CD4-positive, CD25-positive, alpha-beta regulatory T cell (primary cell): ENCODE data around the gene TANGO6. TPM values are rescaled to one million over a fixed set of nuclear protein-coding genes. Genes with fewer than 3 reads are reported as not detected.

ENCODE experiments used
- ATAC-seq, 2 donors: fragments of 150-1000 bp; cut with Tn5 transposase; one replicate each; pipeline ENCODE4 v1.10.0; 2021; ENCODE audit warnings: low read depth in 2 of 2, moderate number of reproducible peaks in 2 of 2, moderate library complexity in 1 of 2
- DNase-seq, 3 donors: peaks; one replicate each; pipeline versions ENCODE4 v3.0.0 to v3.0.0-alpha.2; 2012 to 2022; ENCODE audit warnings: mixed read lengths in 1 of 3
- H3K27ac ChIP-seq: one replicate; pipeline ENCODE4 v1.7.0; 2013; ENCODE audit warnings: mild to moderate bottlenecking, low read length; ENCODE audit not compliant: insufficient read depth, poor library complexity, severe bottlenecking
- H3K27me3 ChIP-seq: one replicate; pipeline ENCODE4 v1.7.0; 2013; ENCODE audit warnings: low read length; ENCODE audit not compliant: control insufficient read depth, insufficient read depth
- H3K36me3 ChIP-seq: one replicate; pipeline ENCODE4 v1.7.0; 2013; ENCODE audit warnings: mild to moderate bottlenecking, low read length, moderate library complexity; ENCODE audit not compliant: control insufficient read depth, insufficient read depth
- H3K4me1 ChIP-seq: 2 replicates; pipeline ENCODE4 v1.7.0; 2013; ENCODE audit warnings: mild to moderate bottlenecking, low read length; ENCODE audit not compliant: insufficient read depth, control insufficient read depth, poor library complexity, severe bottlenecking
- H3K4me3 ChIP-seq: one replicate; pipeline ENCODE4 v1.7.0; 2013; ENCODE audit warnings: low read depth, mild to moderate bottlenecking, low read length, moderate library complexity
- H3K9me3 ChIP-seq, 2 experiments: 1 replicate in 1 of 2; 2 replicates in 1 of 2; pipeline ENCODE4 v1.7.0; 2013; ENCODE audit warnings: low read length in 2 of 2, mild to moderate bottlenecking in 1 of 2, moderate library complexity in 1 of 2; ENCODE audit not compliant: control insufficient read depth in 2 of 2
- H3K27ac Mint-ChIP-seq, 3 donors: one replicate each; pipeline ENCODE4 v1.8.0; 2020 to 2022; ENCODE audit warnings: mild to moderate bottlenecking in 3 of 3, mixed read lengths in 3 of 3, moderate library complexity in 2 of 3
- H3K27me3 Mint-ChIP-seq: one replicate; pipeline ENCODE4 v1.8.0; 2022; ENCODE audit warnings: mild to moderate bottlenecking, mixed read lengths
- H3K36me3 Mint-ChIP-seq: one replicate; pipeline ENCODE4 v1.8.0; 2020; ENCODE audit warnings: mixed read lengths
- H3K4me1 Mint-ChIP-seq, 4 donors: one replicate each; pipeline ENCODE4 v1.8.0; 2020 to 2022; ENCODE audit warnings: mixed read lengths in 4 of 4, mild to moderate bottlenecking in 1 of 4
- H3K4me3 Mint-ChIP-seq, 4 donors: one replicate each; pipeline ENCODE4 v1.8.0; 2020 to 2022; ENCODE audit warnings: mild to moderate bottlenecking in 4 of 4, mixed read lengths in 4 of 4, moderate library complexity in 3 of 4
- H3K9me3 Mint-ChIP-seq, 7 donors: one replicate each; pipeline ENCODE4 v1.8.0; 2020 to 2022; ENCODE audit warnings: mixed read lengths in 7 of 7, mild to moderate bottlenecking in 3 of 7, moderate library complexity in 2 of 7
- polyA plus RNA-seq, 4 donors: library from polyadenylated mRNA; unstranded; fragments of 300-500 nt; fragmentation: Illumina TruSeq; gene quantifications; one replicate each; pipeline ENCODE4 v1.2.3, GENCODE V29; 2021
- total RNA-seq: library from RNA; stranded (reverse); gene quantifications from one replicate; pipeline ENCODE4 v1.2.3, GENCODE V29; 2022

The TANGO6 gene
- total and polyA plus RNA-seq, 5 donors from 2014 or later, result 9.5 to 30.9 (median 12.2) TPM

- no peaks in the 10 kb centered on the region for H3K27me3 Mint-ChIP-seq
- DNase-seq (no peak), ATAC-seq (no peak)
- Histone ChIP-seq H3K27ac (no peak overlapping the region), H3K27me3 (no peaks in the 10 kb centered on the region), H3K9me3 (no peaks in the 10 kb centered on the region), H3K36me3 (peaks cover 25% of the 10 kb centered on the region), H3K4me1 (no peaks in the 10 kb centered on the region), H3K4me3 (no peak overlapping the region)
- no peak overlapping the region for H3K4me3 Mint-ChIP-seq
- no peaks in the 10 kb centered on the region for H3K9me3 Mint-ChIP-seq
- H3K4me1 Mint-ChIP-seq, result peaks cover 0 to 6% (median 1%) of the 10 kb centered on the region in 4 donors
- peaks cover 37% of the 10 kb centered on the region for H3K36me3 Mint-ChIP-seq
- H3K27ac Mint-ChIP-seq, result peak overlapping the region in 1 of 3 donors; percentile 12
Observed at GRCh38 chr16:68917541-68917940, 74.2 kb downstream of the TANGO6 start.

- ATAC-seq, result no peak
- Mint-ChIP-seq H3K9me3 (no peaks in the 10 kb centered on the region), H3K36me3 (peaks cover 54% of the 10 kb centered on the region), H3K4me3 (no peak overlapping the region), H3K27me3 (no peaks in the 10 kb centered on the region), H3K27ac (peak overlapping the region in 1 of 3 donors; percentile 26), H3K4me1 (peaks cover 0 to 6% (median 2%) of the 10 kb centered on the region in 4 donors)
- H3K4me1 ChIP-seq, result no peaks in the 10 kb centered on the region
- peaks cover 29% of the 10 kb centered on the region for H3K36me3 ChIP-seq
- DNase-seq, result no peak
- H3K4me3 ChIP-seq, result no peak overlapping the region
- no peaks in the 10 kb centered on the region for H3K27me3 ChIP-seq
- no peak overlapping the region for H3K27ac ChIP-seq
- H3K9me3 ChIP-seq, result no peaks in the 10 kb centered on the region
Observed at GRCh38 chr16:68920349-68920748, 77.0 kb downstream of the TANGO6 start.

- ATAC-seq, result no peak
- peak overlapping the region in 1 of 3 donors; percentile 92 for H3K27ac Mint-ChIP-seq
- peaks cover 54% of the 10 kb centered on the region for H3K36me3 Mint-ChIP-seq
- H3K4me1 Mint-ChIP-seq, result peaks cover 0 to 5% (median 2%) of the 10 kb centered on the region in 4 donors
- Histone ChIP-seq H3K9me3 (no peaks in the 10 kb centered on the region), H3K4me1 (no peaks in the 10 kb centered on the region), H3K36me3 (peaks cover 29% of the 10 kb centered on the region), H3K27me3 (no peaks in the 10 kb centered on the region), H3K4me3 (no peak overlapping the region), H3K27ac (no peak overlapping the region)
- no peak overlapping the region for H3K4me3 Mint-ChIP-seq
- no peaks in the 10 kb centered on the region for H3K9me3 Mint-ChIP-seq
- H3K27me3 Mint-ChIP-seq, result no peaks in the 10 kb centered on the region
- no peak for DNase-seq
Observed at GRCh38 chr16:68921637-68922036, 78.3 kb downstream of the TANGO6 start.

DNA sequence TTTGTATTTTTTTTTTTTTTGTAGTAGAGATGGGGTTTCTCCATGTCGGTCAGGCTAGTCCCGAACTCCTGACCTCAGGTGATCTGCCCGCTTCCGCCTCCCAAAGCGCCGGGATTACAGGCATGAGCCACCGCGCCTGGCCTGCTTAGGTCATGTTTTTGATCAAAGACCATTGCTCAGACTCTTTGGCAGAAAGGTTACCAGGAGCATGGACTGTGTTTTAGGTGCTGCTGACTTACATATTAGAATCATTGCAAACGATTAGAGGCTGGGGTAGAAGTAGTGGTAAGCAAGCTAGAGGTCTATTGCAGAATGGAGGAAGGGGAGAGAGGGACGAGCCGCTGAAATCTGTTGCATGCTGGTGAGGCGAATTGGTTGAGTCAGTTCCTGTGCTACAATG is 79.8 kb downstream of the TANGO6 start:
- H3K27me3 ChIP-seq, result no peaks in the 10 kb centered on the region
- no peaks in the 10 kb centered on the region for H3K9me3 Mint-ChIP-seq
- no peak overlapping the region for H3K27ac ChIP-seq
- H3K27ac Mint-ChIP-seq, result peak overlapping the region in 1 of 3 donors; percentile 48
- no peaks in the 10 kb centered on the region for H3K4me1 ChIP-seq
- peaks cover 55% of the 10 kb centered on the region for H3K36me3 Mint-ChIP-seq
- H3K36me3 ChIP-seq, result peaks cover 33% of the 10 kb centered on the region
- no peak overlapping the region for H3K4me3 ChIP-seq
- no peak for DNase-seq
- no peak for ATAC-seq
- no peaks in the 10 kb centered on the region for H3K9me3 ChIP-seq
- H3K4me1 Mint-ChIP-seq, result peaks cover 0 to 3% (median under 1%) of the 10 kb centered on the region in 4 donors
- H3K4me3 Mint-ChIP-seq, result no peak overlapping the region
- H3K27me3 Mint-ChIP-seq, result no peaks in the 10 kb centered on the region

DNA sequence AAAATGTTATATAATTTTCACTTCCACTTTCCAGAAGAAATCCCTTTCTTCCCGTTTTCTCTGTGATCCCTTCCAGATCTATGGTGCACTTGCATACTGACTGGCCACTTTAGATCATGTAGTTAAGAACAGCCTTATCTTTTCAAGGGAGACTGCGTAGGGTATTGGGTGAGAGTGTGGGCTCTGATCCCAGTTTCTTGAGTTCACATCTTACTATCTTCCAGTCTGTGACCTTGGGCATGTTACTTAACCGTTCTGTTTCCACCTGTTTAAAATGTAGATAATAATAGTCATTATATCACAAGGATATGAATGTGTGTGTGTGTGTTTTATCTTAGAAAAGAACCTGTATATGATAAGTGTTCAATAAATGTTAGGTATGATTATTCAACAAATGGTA is 83.7 kb downstream of the TANGO6 start:
- Mint-ChIP-seq H3K27ac (no peak overlapping the region), H3K27me3 (no peaks in the 10 kb centered on the region), H3K36me3 (peaks cover 51% of the 10 kb centered on the region), H3K9me3 (no peaks in the 10 kb centered on the region), H3K4me3 (no peak overlapping the region), H3K4me1 (peaks cover 0 to 6% (median 3%) of the 10 kb centered on the region in 4 donors)
- Histone ChIP-seq H3K27me3 (no peaks in the 10 kb centered on the region), H3K4me1 (no peaks in the 10 kb centered on the region), H3K36me3 (peaks cover 41% of the 10 kb centered on the region), H3K9me3 (no peaks in the 10 kb centered on the region), H3K4me3 (no peak overlapping the region), H3K27ac (no peak overlapping the region)
- no peak for ATAC-seq
- no peak for DNase-seq

- Mint-ChIP-seq H3K4me1 (peaks cover 0 to 6% (median 2%) of the 10 kb centered on the region in 4 donors), H3K36me3 (peaks cover 46% of the 10 kb centered on the region), H3K4me3 (no peak overlapping the region), H3K27ac (no peak overlapping the region), H3K27me3 (no peaks in the 10 kb centered on the region), H3K9me3 (no peaks in the 10 kb centered on the region)
- no peaks in the 10 kb centered on the region for H3K27me3 ChIP-seq
- no peak overlapping the region for H3K4me3 ChIP-seq
- peaks cover 43% of the 10 kb centered on the region for H3K36me3 ChIP-seq
- ATAC-seq (no peak), DNase-seq (no peak)
- H3K27ac ChIP-seq, result no peak overlapping the region
- H3K4me1 ChIP-seq, result no peaks in the 10 kb centered on the region
- no peaks in the 10 kb centered on the region for H3K9me3 ChIP-seq
Observed at GRCh38 chr16:68931196-68931595, 87.9 kb downstream of the TANGO6 start.

DNA sequence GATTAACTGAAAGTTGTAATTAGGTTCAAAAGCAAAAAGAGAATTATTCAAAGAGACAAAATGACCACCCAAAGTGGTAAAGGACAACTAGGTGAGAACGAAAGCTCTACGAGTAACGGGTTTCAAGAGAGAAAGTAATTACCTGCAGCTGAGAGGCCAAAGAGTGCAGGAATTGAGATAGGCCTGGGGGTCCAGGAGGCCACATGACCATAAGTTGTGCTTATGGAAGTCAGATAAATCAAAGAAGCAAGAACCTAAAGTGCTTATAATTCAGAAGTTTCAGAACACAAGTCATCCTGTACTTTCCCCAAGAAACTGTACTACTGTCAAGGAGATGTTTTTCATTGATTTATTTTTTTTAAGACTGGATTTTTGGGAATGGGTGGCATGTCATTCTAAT is 91.1 kb downstream of the TANGO6 start:
- H3K4me1 Mint-ChIP-seq, result peaks cover 0 to 9% (median 2%) of the 10 kb centered on the region in 4 donors
- no peaks in the 10 kb centered on the region for H3K9me3 Mint-ChIP-seq
- no peaks in the 10 kb centered on the region for H3K27me3 Mint-ChIP-seq
- peaks cover 32% of the 10 kb centered on the region for H3K36me3 Mint-ChIP-seq
- Histone ChIP-seq H3K36me3 (peaks cover 29% of the 10 kb centered on the region), H3K4me1 (no peaks in the 10 kb centered on the region), H3K27me3 (no peaks in the 10 kb centered on the region), H3K4me3 (no peak overlapping the region), H3K9me3 (no peaks in the 10 kb centered on the region), H3K27ac (no peak overlapping the region)
- no peak overlapping the region for H3K27ac Mint-ChIP-seq
- ATAC-seq (no peak), DNase-seq (no peak)
- H3K4me3 Mint-ChIP-seq, result no peak overlapping the region

DNA sequence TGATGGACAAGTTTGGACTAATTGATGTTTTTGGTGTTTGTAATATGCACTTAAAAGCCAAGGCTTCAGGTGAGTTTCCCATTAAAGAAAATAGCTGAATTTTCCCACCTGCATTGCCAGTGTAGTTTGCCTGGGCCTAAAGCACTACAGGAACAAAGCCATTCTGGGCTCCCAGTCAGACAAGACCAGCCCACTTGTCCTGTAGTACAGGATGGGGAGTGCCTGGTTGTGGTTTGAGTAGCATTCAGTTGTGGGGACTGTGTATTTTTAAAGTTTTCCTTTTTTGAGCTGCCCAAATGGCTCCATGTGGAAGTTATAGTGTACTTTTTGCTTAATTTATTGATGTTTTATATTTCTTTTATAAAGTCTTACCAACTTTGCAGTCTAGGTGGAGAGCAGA is 91.7 kb downstream of the TANGO6 start:
- ATAC-seq (no peak), DNase-seq (no peak)
- Mint-ChIP-seq H3K27me3 (no peaks in the 10 kb centered on the region), H3K27ac (no peak overlapping the region), H3K36me3 (peaks cover 28% of the 10 kb centered on the region), H3K9me3 (no peaks in the 10 kb centered on the region), H3K4me3 (no peak overlapping the region), H3K4me1 (peaks cover 0 to 7% (median under 1%) of the 10 kb centered on the region in 4 donors)
- Histone ChIP-seq H3K4me3 (no peak overlapping the region), H3K27ac (no peak overlapping the region), H3K27me3 (no peaks in the 10 kb centered on the region), H3K36me3 (peaks cover 23% of the 10 kb centered on the region), H3K9me3 (no peaks in the 10 kb centered on the region), H3K4me1 (no peaks in the 10 kb centered on the region)
